Daoy (cell line): ENCODE results near the gene SUPT5H. TPM values are rescaled to one million over a fixed set of nuclear protein-coding genes. Genes with fewer than 3 reads are reported as not detected.
"Not testable (repeated sequence)": the region's sequence is repeated elsewhere in the genome, so short reads cannot be mapped to it uniquely, and the experiment has no call there.

Experiments used
- DNase-seq: peaks from one replicate; pipeline ENCODE4 v3.0.0-alpha.2; 2015; ENCODE audit warnings: low read depth
- total RNA-seq: library from RNA; depleted of rRNA; stranded (reverse); fragments of >200 nt; shearing (Covaris generic); gene quantifications from 2 replicates; pipeline ENCODE4 v1.2.3, GENCODE V29; 2014

SUPT5H gene
- total RNA-seq, 1 experiment from 2014 or later = 140 TPM

DNA sequence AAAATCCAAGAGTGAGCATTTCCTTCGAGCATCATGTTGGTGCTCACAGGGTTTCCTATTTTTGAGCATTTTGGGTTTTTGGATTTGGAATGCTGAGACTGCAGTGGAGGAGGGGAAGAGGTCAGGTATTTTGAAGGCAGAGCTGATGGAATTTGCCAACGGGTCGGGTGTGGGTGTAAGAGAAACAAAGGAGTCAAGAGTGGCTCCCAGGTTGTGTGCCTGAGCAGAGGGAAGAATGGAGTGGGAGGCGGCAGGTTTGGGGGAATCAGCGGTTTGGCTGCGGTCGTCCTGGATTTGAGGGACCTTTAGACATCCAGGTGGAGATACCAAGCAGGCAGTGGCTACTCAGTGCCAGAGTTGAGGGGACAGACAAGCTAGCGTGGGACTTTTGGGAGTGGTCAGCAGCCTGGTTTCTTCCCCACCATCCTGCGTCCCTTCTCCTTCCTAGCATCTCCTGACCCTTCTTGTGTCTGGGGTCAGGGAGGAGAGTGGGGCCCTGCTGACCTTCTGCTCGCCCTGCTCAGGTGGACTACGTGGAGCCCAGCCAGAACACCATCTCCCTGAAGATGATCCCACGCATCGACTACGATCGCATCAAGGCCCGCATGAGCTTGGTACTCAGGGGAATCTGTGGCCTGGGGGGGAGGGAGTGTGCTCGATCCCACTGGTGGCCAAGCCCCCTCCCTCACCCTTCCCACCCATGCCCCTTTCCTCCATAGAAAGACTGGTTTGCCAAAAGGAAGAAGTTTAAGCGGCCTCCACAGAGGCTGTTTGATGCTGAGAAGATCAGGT, 20.8 kb downstream of the SUPT5H start:
- DNase-seq = no peak

DNA sequence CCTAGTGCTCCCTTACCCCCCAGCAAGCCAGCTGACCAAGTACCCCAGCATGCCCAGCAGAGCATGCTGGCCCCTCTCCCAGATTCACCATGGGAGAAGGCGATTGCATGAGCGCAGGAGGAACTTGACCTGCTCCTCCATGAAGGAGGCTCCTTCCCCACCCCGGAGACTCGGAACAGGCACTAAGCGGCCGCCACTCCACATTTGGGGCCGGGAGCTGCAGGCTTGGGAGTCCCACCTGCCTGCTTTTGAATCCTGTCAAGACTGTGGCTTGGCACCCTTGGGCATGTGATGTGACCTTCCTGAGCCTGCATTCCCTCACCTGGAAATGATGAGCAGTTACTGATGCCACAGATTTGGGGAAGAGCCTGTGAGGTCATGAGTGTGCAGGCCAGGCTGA, 22.6 kb downstream of the SUPT5H start:
- DNase-seq = no peak

DNA sequence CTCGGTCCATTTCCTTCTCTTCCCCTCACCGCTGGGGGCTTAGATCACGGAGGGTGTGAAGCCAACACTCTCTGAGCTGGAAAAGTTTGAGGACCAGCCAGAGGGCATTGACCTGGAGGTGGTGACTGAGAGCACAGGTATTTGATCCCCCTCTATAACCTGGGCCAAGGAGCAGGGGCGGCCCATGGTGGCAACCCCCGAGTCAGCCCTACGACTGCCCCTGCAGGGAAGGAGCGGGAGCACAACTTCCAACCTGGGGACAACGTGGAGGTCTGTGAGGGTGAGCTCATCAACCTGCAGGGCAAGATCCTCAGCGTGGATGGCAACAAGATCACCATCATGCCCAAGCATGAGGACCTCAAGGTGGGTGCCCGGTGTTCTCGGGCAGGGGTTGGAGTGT, 23.7 kb downstream of the SUPT5H start:
- no peak for DNase-seq

DNA sequence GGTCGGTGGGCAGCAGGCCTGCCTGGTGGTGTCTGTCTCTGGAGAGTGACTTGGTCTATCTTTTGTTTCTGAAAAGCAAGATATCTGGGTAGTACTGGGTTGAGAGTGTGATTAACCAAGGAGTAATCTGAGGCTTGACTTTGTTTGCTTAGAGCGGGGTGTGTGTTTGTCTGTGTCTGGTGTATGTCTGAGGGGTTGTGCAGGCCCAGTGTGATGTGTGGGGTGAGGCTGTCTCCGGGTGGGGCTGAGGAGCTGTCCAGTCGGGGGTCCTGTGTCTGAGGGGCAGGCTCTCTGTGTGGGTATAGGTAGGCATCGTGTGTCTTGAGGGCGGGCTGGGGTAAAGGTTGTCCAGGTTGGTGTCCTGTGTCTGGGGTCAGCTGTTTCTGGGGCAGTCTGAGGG, 24.2 kb downstream of the SUPT5H start:
- DNase-seq = no peak

DNA sequence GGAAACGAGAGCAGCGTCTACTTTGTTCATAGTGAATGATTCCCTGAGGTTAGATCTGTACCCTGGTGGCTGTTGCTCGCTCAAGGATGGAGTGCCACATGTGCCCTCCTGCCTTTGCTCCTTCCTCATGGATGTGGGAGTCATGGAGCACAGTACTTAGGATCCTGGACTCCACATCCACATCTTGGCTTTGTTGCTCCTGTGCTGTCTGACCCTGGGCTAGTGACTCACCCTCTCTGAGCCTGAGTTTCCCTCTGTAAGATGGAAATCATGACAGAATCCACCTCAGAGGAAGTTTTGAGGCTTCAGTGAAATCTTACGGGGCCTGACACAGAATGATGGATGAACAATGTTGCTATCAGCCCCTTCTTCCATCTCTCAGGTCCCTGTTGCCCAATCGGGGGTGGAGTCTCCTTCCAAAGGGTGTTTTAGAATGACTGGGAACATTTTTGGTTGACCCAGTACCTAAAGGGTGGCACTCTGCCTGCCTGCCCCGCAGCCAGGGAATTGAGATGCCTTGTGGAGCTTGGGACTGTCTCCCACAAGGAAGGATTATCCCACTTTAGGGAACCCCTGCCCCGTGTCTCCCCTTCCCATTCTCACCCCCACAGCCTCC, 25.4 kb downstream of the SUPT5H start:
- DNase-seq = no peak

DNA sequence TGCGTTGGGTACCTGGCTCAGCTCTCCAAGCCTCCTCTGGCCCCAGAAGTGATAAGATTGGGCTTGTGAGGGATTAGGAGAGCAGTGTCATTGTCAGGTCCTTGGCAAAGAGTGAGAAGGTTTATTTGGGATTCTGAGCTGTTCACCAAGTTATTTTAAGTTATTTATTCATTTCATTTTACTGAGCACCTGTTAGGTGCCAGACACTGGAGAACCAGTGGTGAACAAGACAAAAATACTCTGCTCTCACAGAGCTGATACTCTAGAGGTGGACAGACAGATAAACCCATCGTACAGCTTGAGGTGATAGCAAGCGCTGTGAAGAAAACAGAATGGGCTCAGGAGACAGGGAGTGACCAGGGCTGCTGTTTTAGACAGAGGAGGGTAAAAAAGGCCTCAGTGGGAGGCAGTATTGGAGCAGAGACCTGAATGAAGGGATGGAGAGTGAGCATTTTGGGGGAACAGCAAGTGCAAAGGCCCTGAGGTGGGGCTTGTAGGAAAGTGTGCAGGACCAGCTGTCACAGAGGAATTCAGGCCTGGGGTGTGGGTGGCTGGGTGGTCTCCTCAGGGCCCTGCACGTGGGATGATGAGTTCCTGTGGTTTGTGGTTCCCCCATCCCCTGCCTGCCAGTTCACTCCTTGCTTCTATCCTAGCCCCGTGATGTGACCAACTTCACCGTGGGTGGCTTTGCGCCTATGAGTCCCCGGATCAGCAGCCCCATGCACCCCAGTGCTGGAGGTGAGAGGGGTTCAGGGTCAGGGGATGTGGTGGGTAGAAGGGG, 26.6 kb downstream of the SUPT5H start:
- no peak for DNase-seq

DNA sequence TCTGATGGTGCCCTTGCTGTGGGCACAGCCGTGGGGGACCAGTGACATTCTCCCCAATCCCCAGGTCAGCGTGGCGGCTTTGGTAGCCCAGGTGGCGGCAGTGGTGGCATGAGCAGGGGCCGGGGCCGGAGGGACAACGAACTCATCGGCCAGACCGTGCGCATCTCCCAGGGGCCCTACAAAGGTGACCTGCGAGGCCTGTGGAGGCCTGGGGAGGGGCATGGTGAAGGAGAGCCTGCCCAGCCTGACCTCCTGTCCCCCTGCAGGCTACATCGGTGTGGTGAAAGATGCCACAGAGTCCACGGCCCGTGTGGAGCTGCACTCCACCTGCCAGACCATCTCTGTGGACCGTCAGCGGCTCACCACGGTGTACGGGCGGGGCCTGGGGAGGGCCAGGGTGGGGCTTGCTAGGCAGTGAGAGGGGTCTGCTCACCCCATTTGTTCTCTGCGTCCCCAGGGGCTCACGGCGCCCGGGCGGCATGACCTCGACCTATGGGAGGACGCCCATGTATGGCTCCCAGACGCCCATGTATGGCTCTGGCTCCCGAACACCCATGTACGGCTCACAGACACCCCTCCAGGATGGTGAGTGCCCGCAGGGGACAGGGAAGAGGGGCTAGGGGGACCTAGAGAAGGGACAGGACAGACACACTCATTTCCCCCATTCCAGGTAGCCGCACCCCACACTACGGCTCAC, 27.5 kb downstream of the SUPT5H start:
- no peak for DNase-seq

DNA sequence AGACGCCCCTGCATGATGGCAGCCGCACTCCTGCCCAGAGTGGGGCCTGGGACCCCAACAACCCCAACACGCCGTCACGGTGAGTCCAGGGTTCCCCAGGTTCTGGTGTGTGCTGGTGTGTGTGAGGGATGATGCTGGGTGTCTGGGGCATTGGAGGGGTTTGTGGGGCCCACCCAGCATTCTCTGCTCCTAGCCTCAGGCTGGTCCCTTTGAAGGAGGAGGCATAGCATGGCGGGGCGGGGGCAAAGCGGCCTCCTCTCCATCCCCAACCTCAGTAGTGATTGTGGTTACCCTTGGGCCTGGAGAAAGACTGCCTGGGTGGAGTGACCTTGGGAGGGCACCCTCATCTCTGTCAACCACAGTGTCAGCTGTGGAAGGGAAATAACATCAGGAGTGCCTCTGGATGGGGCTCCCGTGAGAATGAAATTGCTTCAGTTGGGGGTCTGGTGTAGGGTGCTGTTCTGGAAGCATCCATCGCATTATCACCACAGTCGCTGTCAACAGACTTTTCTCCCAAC, 28.1 kb downstream of the SUPT5H start:
- no peak for DNase-seq

DNA sequence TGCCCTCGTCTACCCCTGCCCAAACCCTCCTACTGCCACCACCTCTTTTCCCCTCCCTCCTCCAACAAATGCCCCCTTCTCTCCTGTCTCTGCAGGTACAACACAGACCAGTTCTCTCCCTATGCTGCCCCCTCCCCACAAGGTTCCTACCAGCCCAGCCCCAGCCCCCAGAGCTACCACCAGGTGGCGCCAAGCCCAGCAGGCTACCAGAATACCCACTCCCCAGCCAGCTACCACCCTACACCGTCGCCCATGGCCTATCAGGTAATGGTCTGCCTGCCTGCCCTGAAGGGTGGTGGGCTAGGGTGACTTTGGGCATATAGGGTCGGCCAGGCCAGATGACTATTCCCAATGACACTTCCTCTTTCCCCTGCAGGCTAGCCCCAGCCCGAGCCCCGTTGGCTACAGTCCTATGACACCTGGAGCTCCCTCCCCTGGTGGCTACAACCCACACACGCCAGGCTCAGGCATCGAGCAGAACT, 28.8 kb downstream of the SUPT5H start:
- DNase-seq = peak; percentile 49

DNA sequence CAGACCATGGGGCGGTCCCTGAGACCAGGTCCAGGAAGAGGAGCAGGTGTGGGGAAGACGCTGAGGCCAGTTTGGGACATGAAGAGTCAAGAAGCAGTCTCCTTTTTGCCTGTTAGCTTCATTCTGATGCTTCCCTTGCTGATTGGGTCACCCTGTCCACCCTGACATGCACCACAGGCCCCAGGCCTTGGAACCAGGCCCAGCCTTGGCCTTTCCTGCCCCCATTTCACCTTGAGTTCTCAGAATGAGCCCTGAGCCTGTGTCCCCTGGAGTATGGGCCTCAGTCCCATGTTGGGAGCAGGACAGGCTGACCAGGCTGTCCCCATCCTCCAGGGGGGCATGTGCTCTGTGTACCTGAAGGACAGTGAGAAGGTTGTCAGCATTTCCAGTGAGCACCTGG, 30.4 kb downstream of the SUPT5H start:
- DNase-seq = no peak

DNA sequence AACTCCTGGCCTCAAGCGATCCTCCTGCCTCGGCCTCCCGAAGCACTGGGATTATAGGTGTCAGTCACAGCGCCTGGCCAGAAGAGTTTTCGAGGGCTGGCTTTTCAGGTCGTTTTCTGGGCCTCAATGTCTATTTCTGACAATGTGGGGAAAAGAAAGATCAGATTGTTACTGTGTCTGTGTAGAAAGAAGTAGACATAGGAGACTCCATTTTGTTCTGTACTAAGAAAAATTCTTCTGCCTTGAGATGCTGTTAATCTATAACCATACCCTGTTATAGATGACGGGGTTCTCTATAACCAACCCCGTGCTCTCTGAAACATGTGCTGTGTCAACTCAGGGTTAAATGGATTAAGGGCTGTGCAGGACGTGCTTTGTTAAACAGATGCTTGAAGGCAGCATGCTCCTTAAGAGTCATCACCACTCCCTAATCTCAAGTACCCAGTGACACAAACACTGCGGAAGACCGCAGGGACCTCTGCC, 34.0 kb downstream of the SUPT5H start:
- not testable (repeated sequence) for DNase-seq

DNA sequence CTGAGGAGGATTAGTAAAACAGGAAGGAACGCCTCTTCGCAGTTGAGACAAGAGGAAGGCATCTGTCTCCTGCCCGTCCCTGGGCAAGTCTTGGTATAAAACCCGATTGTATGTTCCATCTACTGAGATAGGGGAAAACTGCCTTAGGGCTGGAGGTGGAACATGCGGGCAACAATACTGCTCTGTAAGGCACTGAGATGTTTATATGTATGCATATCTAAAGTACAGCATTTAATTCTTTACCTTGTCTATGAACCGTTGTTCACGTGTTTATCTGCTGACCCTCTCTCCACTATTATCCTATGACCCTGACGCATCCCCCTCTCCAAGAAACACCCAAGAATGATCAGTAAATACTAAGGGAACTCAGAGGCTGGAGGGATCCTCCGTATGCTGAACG, 34.5 kb downstream of the SUPT5H start:
- DNase-seq = no peak

DNA sequence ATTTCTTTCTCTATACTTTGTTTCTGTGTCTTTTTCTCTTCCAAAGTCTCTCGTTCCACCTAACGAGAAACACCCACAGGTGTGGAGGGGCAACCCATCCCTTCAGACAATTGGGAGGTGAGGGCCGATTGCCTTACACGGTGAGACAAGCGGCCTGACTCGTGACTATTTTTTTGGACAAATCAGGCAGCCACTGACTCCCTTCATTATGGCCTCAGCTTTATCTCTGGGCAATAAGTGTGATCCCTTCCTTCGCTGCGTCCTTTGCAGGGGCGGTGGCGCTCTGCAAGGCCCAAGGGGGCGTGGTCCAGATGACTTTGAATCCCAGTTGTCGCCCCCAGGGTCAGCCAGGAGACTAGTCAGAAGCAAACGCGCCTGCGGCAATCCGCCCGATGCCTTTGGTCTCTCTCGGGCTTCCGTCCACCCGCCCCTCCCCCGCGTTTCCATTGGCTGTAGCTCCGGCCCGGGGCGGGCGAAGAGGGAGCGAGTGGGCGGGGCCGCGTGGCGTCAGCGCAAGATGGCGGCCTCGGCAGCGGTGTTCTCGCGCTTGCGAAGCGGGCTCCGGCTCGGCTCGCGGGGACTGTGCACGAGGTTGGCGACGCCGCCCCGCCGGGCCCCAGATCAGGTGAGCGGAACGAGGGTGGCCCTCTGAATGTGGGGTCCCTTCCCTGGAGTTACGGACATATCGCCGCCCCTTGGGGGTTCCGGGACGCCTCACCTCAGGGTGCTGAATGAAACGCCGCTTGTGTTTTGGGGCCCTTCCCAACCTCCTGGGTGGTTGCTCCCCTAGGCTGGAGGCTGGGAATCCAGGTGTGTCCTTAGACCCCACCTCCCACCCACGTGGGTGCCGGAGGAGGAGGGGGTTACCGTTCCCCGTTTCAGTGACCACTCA, 35.2 kb downstream of the SUPT5H start, which contains the start of gene TIMM50:
TSS of gene TIMM50 (plus strand) at position 502 of the 892 bp plus-strand sequence. CDS start at position 518, 16 bp downstream.
- DNase-seq = peak; percentile 97

DNA sequence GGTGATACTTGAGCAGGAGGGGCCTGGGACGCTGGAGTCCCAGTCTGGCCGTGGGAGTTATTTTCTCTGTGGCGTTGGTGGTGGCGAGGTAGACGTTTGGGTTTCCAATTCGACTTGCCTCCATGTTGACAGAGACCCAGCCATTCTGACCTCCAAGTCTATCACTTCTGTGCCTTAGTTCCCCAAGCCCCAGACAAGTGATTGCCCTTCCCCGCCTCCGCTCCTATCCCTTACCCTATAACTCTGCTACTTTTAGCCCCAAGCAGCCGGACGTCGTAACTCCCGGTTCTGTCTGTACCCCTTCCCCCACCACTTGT, 35.8 kb downstream of the SUPT5H start:
- no peak for DNase-seq

DNA sequence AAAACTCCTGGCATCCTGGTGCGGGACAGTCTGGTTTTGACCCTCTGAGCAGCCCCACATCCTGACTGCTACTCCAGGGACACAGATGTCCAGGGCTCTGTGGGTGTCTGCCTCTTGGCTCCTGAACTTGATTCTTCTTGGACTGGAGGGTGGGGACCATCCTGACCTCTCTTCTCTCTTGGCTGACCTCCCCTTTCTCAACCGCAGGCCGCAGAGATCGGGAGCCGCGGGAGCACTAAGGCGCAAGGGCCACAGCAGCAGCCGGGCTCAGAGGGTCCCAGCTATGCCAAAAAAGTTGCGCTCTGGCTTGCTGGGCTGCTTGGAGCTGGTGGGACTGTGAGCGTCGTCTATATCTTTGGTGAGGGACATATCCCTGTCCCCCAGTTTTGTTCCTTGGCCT, 36.3 kb downstream of the SUPT5H start:
- no peak for DNase-seq

DNA sequence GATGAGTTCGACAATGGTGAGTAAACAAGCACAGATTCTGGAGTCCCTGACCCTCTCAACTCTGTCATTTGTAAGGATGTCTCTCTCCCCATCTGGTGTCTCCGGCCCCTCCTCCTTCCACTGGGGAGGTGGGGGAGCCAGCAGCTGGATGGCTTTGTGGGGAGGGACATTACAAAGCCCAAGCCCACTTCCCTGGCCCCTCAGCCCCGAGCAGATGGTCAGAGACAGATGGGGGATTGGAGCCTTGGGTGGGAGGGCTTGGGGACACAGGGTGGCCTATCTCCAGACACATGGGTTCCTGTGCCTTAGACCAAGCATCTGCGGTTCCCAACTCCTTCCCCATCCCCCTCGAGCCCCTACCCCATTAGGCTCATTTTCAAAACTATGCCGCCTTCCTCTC, 37.8 kb downstream of the SUPT5H start:
- DNase-seq = no peak

DNA sequence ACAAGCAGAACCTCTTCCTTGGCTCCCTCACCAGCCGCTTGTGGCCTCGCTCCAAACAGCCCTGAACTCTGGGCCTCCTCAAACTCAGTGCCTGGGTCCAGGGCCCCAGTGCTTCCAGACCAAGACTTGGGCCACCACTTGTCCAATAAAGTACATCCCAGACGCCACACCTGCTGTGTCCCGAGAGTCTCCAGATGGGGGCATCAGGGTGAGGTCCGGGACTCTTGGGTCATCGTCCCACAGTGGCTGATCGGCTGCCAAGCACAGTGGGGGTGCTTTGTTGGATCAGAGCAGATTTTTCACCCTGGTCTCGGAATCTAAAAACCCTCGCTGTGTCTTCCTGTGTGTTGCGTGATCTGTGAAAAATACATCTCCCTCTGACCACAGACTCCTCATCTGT, 44.4 kb downstream of the SUPT5H start:
- DNase-seq = no peak

DNA sequence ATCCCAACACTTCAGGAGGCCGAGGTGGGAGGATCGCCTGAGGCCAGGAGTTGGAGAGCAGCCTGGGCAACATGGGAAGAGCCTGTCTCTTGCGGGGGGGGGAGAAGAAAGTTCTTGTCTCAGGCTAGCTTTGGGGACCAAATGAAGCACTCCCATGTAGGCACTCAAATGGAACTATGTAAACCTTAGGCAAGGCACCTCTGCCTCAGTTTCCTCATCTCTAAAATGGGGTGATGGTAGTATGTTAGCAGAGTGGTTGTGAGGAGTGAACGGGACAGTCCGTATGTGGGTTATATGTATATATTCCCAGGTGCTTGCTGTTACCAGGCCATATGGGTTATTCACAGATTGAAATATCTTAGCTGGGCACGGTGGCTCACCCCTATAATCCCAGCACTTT, 46.8 kb downstream of the SUPT5H start:
- DNase-seq = no peak

DNA sequence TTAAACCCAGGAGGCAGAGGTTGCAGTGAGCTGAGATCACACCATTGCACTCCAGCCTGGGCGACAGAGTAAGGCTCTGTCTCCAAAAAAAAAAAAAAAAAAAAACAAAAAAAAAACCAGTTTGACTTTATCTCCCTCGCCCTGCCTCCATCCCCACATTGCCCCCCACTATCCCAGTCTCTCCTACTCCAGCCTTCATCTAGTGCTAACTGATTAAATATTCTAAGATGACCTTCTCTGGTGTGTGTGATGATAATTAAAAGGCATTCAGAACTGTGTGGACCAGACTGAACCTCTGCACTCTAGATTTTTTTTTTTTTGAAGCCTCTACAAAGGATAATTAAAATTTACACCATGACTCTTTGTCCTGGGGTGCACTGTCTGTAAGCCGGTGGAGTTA, 47.4 kb downstream of the SUPT5H start:
- DNase-seq = no peak

DNA sequence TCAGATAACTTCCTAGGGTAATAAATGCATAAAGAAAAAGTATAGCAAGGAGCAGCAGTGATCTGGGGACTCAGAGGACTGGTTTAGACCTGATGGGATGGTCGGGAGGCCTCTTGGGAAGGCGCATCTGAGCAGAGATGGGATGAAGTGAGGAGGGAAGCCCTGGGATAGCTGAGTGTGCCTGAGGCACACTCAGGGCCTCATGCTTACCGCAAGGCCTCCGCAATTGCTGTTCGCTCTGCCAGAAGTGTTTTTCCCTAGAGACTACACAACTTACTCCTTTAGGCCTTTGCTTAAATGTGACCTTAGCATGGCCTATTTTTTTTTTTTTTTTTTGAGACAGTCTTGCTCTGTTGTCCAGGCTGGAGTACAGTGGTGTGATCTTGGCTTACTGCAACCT, 49.3 kb downstream of the SUPT5H start:
- DNase-seq = no peak

DNA sequence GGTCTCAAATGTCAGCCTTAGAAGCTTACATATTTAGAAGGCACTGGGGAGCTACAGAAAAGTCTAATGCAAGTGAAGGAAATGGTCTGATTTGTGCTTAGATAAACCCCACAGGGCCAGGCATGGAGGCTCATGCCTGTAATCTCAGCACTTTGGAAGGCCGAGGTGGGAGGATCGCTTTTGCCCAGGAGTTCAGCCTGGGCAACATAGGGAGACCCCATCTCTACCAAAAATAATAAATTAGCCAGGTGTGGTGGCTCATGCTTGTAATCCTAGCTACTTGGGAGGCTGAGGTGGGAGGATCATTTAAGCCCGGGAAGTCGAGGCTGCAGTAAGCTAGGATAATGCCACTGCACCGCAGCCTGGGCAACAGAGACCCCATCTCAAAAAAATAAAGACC, 50.7 kb downstream of the SUPT5H start:
- no peak for DNase-seq
